ENCODE results near the gene PLCB2. TPM values are rescaled to one million over a fixed set of nuclear protein-coding genes. Genes with fewer than 3 reads are reported as not detected.

The PLCB2 gene
- total and polyA plus RNA-seq, 2 donors (not counting 1 experiment from before 2014, with no cell fraction given): 166 to 312 TPM

DNA sequence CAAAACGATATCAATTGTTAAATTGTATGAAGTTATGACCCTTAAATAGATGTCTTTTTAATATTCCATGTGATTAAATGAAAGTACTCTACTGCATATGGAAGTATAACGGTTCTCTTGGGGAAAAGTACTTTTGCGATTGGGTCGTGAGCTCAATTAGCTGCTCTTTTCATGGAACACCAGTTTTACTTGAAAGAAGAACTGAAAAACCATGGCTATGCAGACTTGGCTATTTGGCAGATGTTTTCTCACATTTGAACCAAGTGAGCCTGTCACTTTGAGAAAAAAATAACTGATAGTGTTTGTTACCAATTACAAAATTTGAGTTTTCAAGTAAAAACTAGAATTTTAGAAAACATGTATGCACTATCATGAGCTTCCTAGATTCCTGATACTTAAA, 9.8 kb upstream of the PLCB2 start:
- Histone ChIP-seq H2AFZ (ENCODE audit: insufficient read depth, low read depth, low read length, poor library complexity, severe bottlenecking) (no peak overlapping the region), H3K4me2 (replicated peaks; ENCODE audit: low read depth, low read length, poor library complexity, severe bottlenecking) (peak overlapping the region; percentile 40), H3K27me3 (replicated peaks in 1 of 4; ENCODE audit: control extremely low read depth in 1 of 4, control insufficient read depth in 3 of 4, insufficient read depth in 4 of 4, low read length in 3 of 4) (peaks cover 0 to 8% (median 4%) of the 10 kb centered on the region in 4 experiments), H3K9me3 (ENCODE audit: control extremely low read depth in 1 of 3, control insufficient read depth in 2 of 3, insufficient read depth in 1 of 3, low read length in 2 of 3) (no peaks in the 10 kb centered on the region), H3K36me3 (replicated peaks in 1 of 2; ENCODE audit: control extremely low read depth in 1 of 2, control insufficient read depth in 1 of 2, extremely low read depth in 1 of 2, insufficient read depth in 2 of 2, low read length in 1 of 2) (no peaks in the 10 kb centered on the region), H3K9ac (ENCODE audit: low read length) (no peak overlapping the region), H3K79me2 (ENCODE audit: control insufficient read depth, insufficient read depth, low read length) (no peaks in the 10 kb centered on the region), H3K27ac (ENCODE audit: low read length in 2 of 2) (no peak overlapping the region), H3K4me1 (ENCODE audit: control insufficient read depth in 2 of 2, insufficient read depth in 2 of 2, low read length in 2 of 2) (peaks cover 17 to 32% of the 10 kb centered on the region in 2 donors), H4K20me1 (ENCODE audit: control insufficient read depth, insufficient read depth, low read length, poor library complexity, severe bottlenecking) (no peaks in the 10 kb centered on the region), H3K4me3 (ENCODE audit: control extremely low read depth in 1 of 5, extremely low read depth in 1 of 5, insufficient read depth in 1 of 5, low read depth in 2 of 5, low read length in 4 of 5) (no peak overlapping the region)
- WGBS (ENCODE audit: insufficient coverage): 0% methylated on average over 3 of the region's 4 CpGs
- POLR2A ChIA-PET: no interaction called here
- DNase-seq: no peak
- intact Hi-C loops (cut with micrococcal nuclease): no loop called here
- TF ChIP-seq, protein P1, sequence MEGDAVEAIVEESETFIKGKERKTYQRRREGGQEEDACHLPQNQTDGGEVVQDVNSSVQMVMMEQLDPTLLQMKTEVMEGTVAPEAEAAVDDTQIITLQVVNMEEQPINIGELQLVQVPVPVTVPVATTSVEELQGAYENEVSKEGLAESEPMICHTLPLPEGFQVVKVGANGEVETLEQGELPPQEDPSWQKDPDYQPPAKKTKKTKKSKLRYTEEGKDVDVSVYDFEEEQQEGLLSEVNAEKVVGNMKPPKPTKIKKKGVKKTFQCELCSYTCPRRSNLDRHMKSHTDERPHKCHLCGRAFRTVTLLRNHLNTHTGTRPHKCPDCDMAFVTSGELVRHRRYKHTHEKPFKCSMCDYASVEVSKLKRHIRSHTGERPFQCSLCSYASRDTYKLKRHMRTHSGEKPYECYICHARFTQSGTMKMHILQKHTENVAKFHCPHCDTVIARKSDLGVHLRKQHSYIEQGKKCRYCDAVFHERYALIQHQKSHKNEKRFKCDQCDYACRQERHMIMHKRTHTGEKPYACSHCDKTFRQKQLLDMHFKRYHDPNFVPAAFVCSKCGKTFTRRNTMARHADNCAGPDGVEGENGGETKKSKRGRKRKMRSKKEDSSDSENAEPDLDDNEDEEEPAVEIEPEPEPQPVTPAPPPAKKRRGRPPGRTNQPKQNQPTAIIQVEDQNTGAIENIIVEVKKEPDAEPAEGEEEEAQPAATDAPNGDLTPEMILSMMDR (IDR thresholded peaks at IDR 0.05): no peak
- no peak for TF ChIP-seq EZH2 (IDR thresholded peaks at IDR 0.05; ENCODE audit: borderline replicate concordance, insufficient read depth, low read depth, low read length, poor library complexity, severe bottlenecking)
- Mint-ChIP-seq H3K9me3 (ENCODE audit: insufficient read depth) (no peaks in the 10 kb centered on the region), H3K27me3 (peaks cover 8% of the 10 kb centered on the region), H3K4me3 (no peak overlapping the region), H3K4me1 (peaks cover 27% of the 10 kb centered on the region), H3K27ac (no peak overlapping the region)
- no peak for ATAC-seq (ENCODE audit: low read depth)
- CTCF ChIA-PET: interaction anchor here (1.0 to 8.5 kb wide), 8 partner anchors 11 to 108 kb away, joined by 3 to 221 read pairs (median 7); partner anchors contain the start of gene CCDC9B

DNA sequence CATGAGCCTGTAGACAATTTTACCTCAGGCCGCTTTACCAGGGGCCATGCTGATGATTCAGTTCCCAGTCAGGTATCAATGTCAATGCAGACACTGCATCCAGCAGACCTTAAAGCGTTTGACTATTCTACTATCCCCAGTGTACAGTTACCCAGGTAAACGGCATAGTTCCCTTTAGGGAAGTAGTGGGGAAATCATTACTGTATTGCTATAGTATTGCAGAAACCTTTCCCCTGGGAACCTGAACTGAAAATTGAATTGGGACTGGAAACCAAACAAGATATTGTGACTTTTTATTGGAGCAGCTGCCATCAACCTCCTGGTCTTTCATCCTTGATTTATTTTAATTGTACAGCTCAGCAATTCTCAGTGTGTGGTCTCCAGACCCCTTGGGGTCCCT, 9.2 kb upstream of the PLCB2 start:
- ChIA-PET POLR2A (no interaction called here), CTCF (interaction anchor here (1.0 to 8.5 kb wide), 7 partner anchors 19 to 109 kb away, joined by 3 to 221 read pairs (median 7); partner anchors contain the start of gene CCDC9B)
- H2AFZ ChIP-seq (ENCODE audit: insufficient read depth, low read depth, low read length, poor library complexity, severe bottlenecking): no peak overlapping the region
- peaks cover 17 to 31% of the 10 kb centered on the region in 2 donors for H3K4me1 ChIP-seq (ENCODE audit: control insufficient read depth in 2 of 2, insufficient read depth in 2 of 2, low read length in 2 of 2)
- H3K27me3 ChIP-seq (replicated peaks in 1 of 4; ENCODE audit: control extremely low read depth in 1 of 4, control insufficient read depth in 3 of 4, insufficient read depth in 4 of 4, low read length in 3 of 4): peaks cover 0 to 8% (median 4%) of the 10 kb centered on the region in 4 experiments
- no peaks in the 10 kb centered on the region for H4K20me1 ChIP-seq (ENCODE audit: control insufficient read depth, insufficient read depth, low read length, poor library complexity, severe bottlenecking)
- no peaks in the 10 kb centered on the region for H3K9me3 ChIP-seq (ENCODE audit: control extremely low read depth in 1 of 3, control insufficient read depth in 2 of 3, insufficient read depth in 1 of 3, low read length in 2 of 3)
- DNase-seq: no peak
- H3K9ac ChIP-seq (ENCODE audit: low read length): no peak overlapping the region
- TF ChIP-seq, protein P1 (IDR thresholded peaks at IDR 0.05): no peak
- no peak for TF ChIP-seq EZH2 (IDR thresholded peaks at IDR 0.05; ENCODE audit: borderline replicate concordance, insufficient read depth, low read depth, low read length, poor library complexity, severe bottlenecking)
- ATAC-seq (ENCODE audit: low read depth): no peak
- H3K79me2 ChIP-seq (ENCODE audit: control insufficient read depth, insufficient read depth, low read length): no peaks in the 10 kb centered on the region
- no peak overlapping the region for H3K27ac ChIP-seq (ENCODE audit: low read length in 2 of 2)
- no peak overlapping the region for H3K4me3 ChIP-seq (ENCODE audit: control extremely low read depth in 1 of 5, extremely low read depth in 1 of 5, insufficient read depth in 1 of 5, low read depth in 2 of 5, low read length in 4 of 5)
- peaks cover 8% of the 10 kb centered on the region for H3K27me3 Mint-ChIP-seq
- 100% methylated on average over 1 of the region's 3 CpGs for WGBS (ENCODE audit: insufficient coverage)
- H3K4me2 ChIP-seq (replicated peaks; ENCODE audit: low read depth, low read length, poor library complexity, severe bottlenecking): peak overlapping the region; percentile 40
- peaks cover 23% of the 10 kb centered on the region for H3K4me1 Mint-ChIP-seq
- H3K36me3 ChIP-seq (replicated peaks in 1 of 2; ENCODE audit: control extremely low read depth in 1 of 2, control insufficient read depth in 1 of 2, extremely low read depth in 1 of 2, insufficient read depth in 2 of 2, low read length in 1 of 2): no peaks in the 10 kb centered on the region
- H3K27ac Mint-ChIP-seq: no peak overlapping the region
- no peak overlapping the region for H3K4me3 Mint-ChIP-seq
- intact Hi-C loops (cut with micrococcal nuclease): no loop called here
- H3K9me3 Mint-ChIP-seq (ENCODE audit: insufficient read depth): no peaks in the 10 kb centered on the region
